GM12878 (cell line): ENCODE data around the gene HSPA2. TPM values are rescaled to one million over a fixed set of nuclear protein-coding genes. Genes with fewer than 3 reads are reported as not detected.
A peak's percentile ranks its signal among the peaks of the same experiment; 100 is the strongest.

ENCODE experiments used
- ATAC-seq: fragments of 200-7000 bp; cut with Tn5 transposase; 3 replicates; pipeline ENCODE4 v1.9.1; 2020; ENCODE audit warnings: mild to moderate bottlenecking, moderate library complexity
- BruUV-seq: library from RNA; stranded (reverse); fragments of 400-500 nt; replicated peaks from 2 replicates; lab custom pipeline; 2021; lab: Mats Ljungman, UMichigan
- CTCF ChIA-PET: fragments of 300-600 bp; sonication (Branson Sonifier 250); formaldehyde crosslinking; extraction: SDS; loops from one replicate; lab custom pipeline; 2021; ENCODE audit warnings: inconsistent platforms; lab: Yijun Ruan, JAX
- POLR2A ChIA-PET: fragments of 350-600 bp; formaldehyde crosslinking; extraction: SDS; loops from one replicate; lab custom pipeline; 2021; ENCODE audit warnings: inconsistent platforms; lab: Charles Lee
- RAD21 ChIA-PET: fragments of 300-600 bp; sonication (Branson Sonifier 250); formaldehyde crosslinking; loops from one replicate; lab custom pipeline; 2023; ENCODE audit warnings: antibody characterized with exemption; ENCODE audit not compliant: unreplicated experiment; lab: Charles Lee
- SMC1A ChIA-PET: fragments of 300-600 bp; sonication (Branson Sonifier 250); formaldehyde crosslinking; loops from one replicate; lab custom pipeline; 2023; ENCODE audit not compliant: unreplicated experiment, uncharacterized antibody; lab: Charles Lee
- DNase-seq: peaks from one replicate; pipeline ENCODE4 v3.0.0-alpha.2; 2011; ENCODE audit warnings: low read depth, low spot score
- FAIRE-seq: peaks from 3 replicates; lab custom pipeline; 2011; peaks lifted over from hg19 to GRCh38; lab: Jason Lieb, UNC
- H2AFZ ChIP-seq: 2 replicates; pipeline ENCODE4 v1.6.0; 2011; ENCODE audit warnings: low read depth, low read length, control low read depth; ENCODE audit not compliant: control insufficient read depth
- H3K27ac ChIP-seq: 2 replicates; pipeline ENCODE4 v1.5.1; 2011; ENCODE audit warnings: control low read depth; ENCODE audit not compliant: control insufficient read depth, insufficient read depth
- H3K27me3 ChIP-seq, 2 experiments: replicated peaks in 1 of 2; 2 replicates each; pipeline versions ENCODE4 v1.6.0 to v1.6.1; 2011; ENCODE audit warnings: low read length in 1 of 2; ENCODE audit not compliant: control insufficient read depth in 2 of 2, insufficient read depth in 2 of 2
- H3K36me3 ChIP-seq, 2 experiments: 2 replicates each; pipeline ENCODE4 v1.5.1; 2011; ENCODE audit warnings: low read length in 1 of 2; ENCODE audit not compliant: control insufficient read depth in 2 of 2, insufficient read depth in 2 of 2
- H3K4me1 ChIP-seq: 2 replicates; pipeline ENCODE4 v1.6.1; 2011; ENCODE audit warnings: mild to moderate bottlenecking, low read length, moderate library complexity, mixed read lengths; ENCODE audit not compliant: control insufficient read depth, insufficient read depth
- H3K4me2 ChIP-seq: 2 replicates; pipeline ENCODE4 v1.6.0; 2011; ENCODE audit warnings: control low read depth; ENCODE audit not compliant: control insufficient read depth, insufficient read depth
- H3K4me3 ChIP-seq: fragments of 200-600 bp; sonication (generic); 2 replicates; pipeline ENCODE4 v1.5.1; 2016
- H3K79me2 ChIP-seq: 2 replicates; pipeline ENCODE4 v1.6.0; 2011; ENCODE audit warnings: low read length; ENCODE audit not compliant: control insufficient read depth, insufficient read depth
- H3K9ac ChIP-seq: 2 replicates; pipeline ENCODE4 v1.8.0; 2011; ENCODE audit warnings: low read length, control low read depth, mixed read lengths; ENCODE audit not compliant: control insufficient read depth, insufficient read depth
- H3K9me3 ChIP-seq: replicated peaks from 3 replicates; pipeline ENCODE4 v1.5.1; 2011; ENCODE audit warnings: mild to moderate bottlenecking, low read length; ENCODE audit not compliant: control insufficient read depth, insufficient read depth
- H4K20me1 ChIP-seq: 2 replicates; pipeline ENCODE4 v1.6.0; 2011; ENCODE audit not compliant: control insufficient read depth, insufficient read depth
- CBX5 ChIP-seq: sonication (generic); IDR thresholded peaks from 2 replicates; pipeline ENCODE4 v1.6.1; 2016; ENCODE audit warnings: low read depth, moderate library complexity, mild to moderate bottlenecking, inconsistent platforms
- EED ChIP-seq: sonication (generic); IDR thresholded peaks from 2 replicates; pipeline ENCODE4 v1.6.1; 2016; ENCODE audit warnings: antibody characterized with exemption, low read depth
- ETV6 ChIP-seq, 2 experiments: fragments of 450-650 bp in 1 of 2; IDR thresholded peaks in 1 of 2; conservative IDR thresholded peaks in 1 of 2; 2 replicates each; pipeline ENCODE4 v1.6.1; 2014; ENCODE audit warnings: antibody characterized with exemption in 1 of 2, borderline replicate concordance in 1 of 2, low read depth in 1 of 2, mild to moderate bottlenecking in 1 of 2, moderate library complexity in 1 of 2
- FOXM1 ChIP-seq: IDR thresholded peaks from 2 replicates; pipeline ENCODE4 v1.6.1; 2012; ENCODE audit warnings: low read depth, mild to moderate bottlenecking, inconsistent platforms, low read length, moderate library complexity
- HDAC6 ChIP-seq: fragments of 200-600 bp; sonication (generic); IDR thresholded peaks from one replicate; pipeline ENCODE4 v1.8.0; 2017; ENCODE audit warnings: antibody characterized with exemption; ENCODE audit not compliant: unreplicated experiment
- HDGF ChIP-seq: fragments of 450-650 bp; IDR thresholded peaks from 2 replicates; pipeline ENCODE4 v1.6.1; 2016; ENCODE audit warnings: antibody characterized with exemption
- JUNB ChIP-seq: IDR thresholded peaks from 2 replicates; pipeline ENCODE4 v1.6.1; 2016; ENCODE audit warnings: antibody characterized with exemption, mild to moderate bottlenecking
- RUNX3 ChIP-seq: IDR thresholded peaks from 2 replicates; pipeline ENCODE4 v1.6.1; 2012; ENCODE audit warnings: low read length, inconsistent platforms
- SMAD5 ChIP-seq: IDR thresholded peaks from 2 replicates; pipeline ENCODE4 v1.6.1; 2016; ENCODE audit warnings: antibody characterized with exemption, low read depth
- SRF ChIP-seq, 2 experiments: IDR thresholded peaks; 2 replicates each; pipeline ENCODE4 v1.6.1; 2011; ENCODE audit warnings: low read depth in 2 of 2, low read length in 2 of 2, mild to moderate bottlenecking in 1 of 2, moderate library complexity in 1 of 2
- ZBED1 ChIP-seq: IDR thresholded peaks from 2 replicates; pipeline ENCODE4 v1.6.1; 2016; ENCODE audit warnings: borderline replicate concordance
- WGBS: methylation state at CpG from one replicate; pipeline ENCODE4 v1.1.6; 2016; ENCODE audit warnings: low lambda C conversion rate; ENCODE audit not compliant: insufficient replicate concordance, insufficient coverage; ENCODE audit errors: missing lambda C conversion rate; 5-methylcytosine and 5-hydroxymethylcytosine counted together
- in situ Hi-C: fragments of 300-500 bp; cut with MboI; formaldehyde crosslinking; loops from 9 replicates; pipeline ENCODE4 v1.14.3; 2018; ENCODE audit warnings: mixed read lengths
- intact Hi-C: fragments of 100-400 bp; cut with micrococcal nuclease; formaldehyde crosslinking; loops from one replicate; pipeline ENCODE4 v1.14.2; 2022; ENCODE audit not compliant: unreplicated experiment
- polyA plus RNA-seq, 11 experiments: library from polyadenylated mRNA; depleted of rRNA in 4 of 11; unstranded in 6 of 11; stranded (reverse) in 5 of 11; fragments of >200 nt; fragmentation: Nextera tagmentation in 4 of 11; fragmentation: Illumina TruSeq in 1 of 11; extraction: Ambion mirVana in 4 of 11; extraction: Trizol in 1 of 11; gene quantifications; 1 replicate in 1 of 11; 2 replicates in 10 of 11; pipeline versions ENCODE4 v1.2.1 to v1.2.3, GENCODE V29; 2011 to 2016; ENCODE audit warnings: inconsistent platforms in 2 of 11, missing spikeins in 2 of 11, low read depth in 1 of 11
- total RNA-seq, 4 experiments: library from RNA; depleted of rRNA in 3 of 4; stranded (reverse); fragments of >200 nt in 3 of 4; fragmentation: Illumina TruSeq in 1 of 4; extraction: Trizol in 1 of 4; gene quantifications; 2 replicates each; pipeline versions ENCODE4 v1.2.1 to v1.2.3, GENCODE V29; 2013 to 2021
- TF ChIP-seq, protein P1 (sequence below): IDR thresholded peaks from 2 replicates; pipeline ENCODE4 v1.6.1; 2011; ENCODE audit warnings: borderline replicate concordance, low read depth, mild to moderate bottlenecking, moderate library complexity, low read length; ENCODE audit not compliant: insufficient read depth, poor library complexity, severe bottlenecking
- TF ChIP-seq, protein P2 (sequence below): IDR thresholded peaks from 2 replicates; pipeline ENCODE4 v1.6.1; 2012; ENCODE audit warnings: low read depth, low read length, improper control_type of control experiment
- TF ChIP-seq, protein P3 (sequence below): fragments of 450-650 bp; IDR thresholded peaks from 2 replicates; pipeline ENCODE4 v1.6.1; 2017; ENCODE audit warnings: mild to moderate bottlenecking, moderate library complexity
- TF ChIP-seq, protein P4 (sequence below): fragments of 450-650 bp; IDR thresholded peaks from 2 replicates; pipeline ENCODE4 v1.6.1; 2016; ENCODE audit warnings: mild to moderate bottlenecking

HSPA2 gene
- total and polyA plus RNA-seq, 10 of the 15 experiments (the other 5 are each of a cell fraction or from before 2014, with no cell fraction given), result 0.02 to 1.2 (median 0.65) TPM

DNA sequence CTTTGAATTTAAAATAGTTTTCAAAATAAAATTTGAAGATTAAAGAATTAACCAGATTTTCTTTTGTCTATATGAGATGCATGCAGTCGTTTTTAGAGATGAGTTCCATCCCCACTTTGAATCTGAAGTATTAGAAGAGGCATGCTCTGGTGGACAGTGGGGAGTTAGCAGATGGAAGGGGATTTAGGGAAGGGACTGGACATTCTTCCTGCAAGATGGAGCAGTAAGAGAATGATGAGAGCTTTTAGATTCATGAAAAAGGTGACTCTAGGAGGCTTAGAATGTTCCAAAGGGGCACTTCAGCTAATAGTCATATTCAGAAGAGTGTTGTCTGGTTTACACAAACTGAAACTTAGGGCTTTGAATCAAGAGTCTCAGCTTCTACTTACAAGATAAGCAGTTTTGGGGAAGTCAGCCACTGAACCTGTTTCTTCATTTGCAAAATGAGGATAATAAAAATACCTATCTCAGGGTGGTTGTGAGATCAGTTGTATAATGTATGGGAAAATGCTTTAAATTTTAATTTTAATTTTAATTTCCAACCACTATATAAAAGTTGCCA is 32.2 kb upstream of the HSPA2 start:
- in situ Hi-C loops (no loop called here), intact Hi-C loops (loop anchor here (2.0 to 5.0 kb wide), 3 partner anchors 63 to 171 kb away; no protein-coding TSS in a partner anchor)
- 3% methylated on average over 1 of the region's 1 CpG for WGBS
- H3K36me3 ChIP-seq, result peaks cover 0 to 11% of the 10 kb centered on the region in 2 experiments; a peak in 3 of 4 replicates
- H3K4me2 ChIP-seq, result peak overlapping the region; percentile 93
- H3K9me3 ChIP-seq, result no peaks in the 10 kb centered on the region
- ATAC-seq (peak; percentile 14), DNase-seq (peak; percentile 64), FAIRE-seq (peak; percentile 83)
- peaks cover 5% of the 10 kb centered on the region for H4K20me1 ChIP-seq
- H2AFZ ChIP-seq, result no peak overlapping the region
- peaks cover 96% of the 10 kb centered on the region for H3K79me2 ChIP-seq
- peak overlapping the region; percentile 91 for H3K4me3 ChIP-seq
- H3K4me1 ChIP-seq, result peaks cover 22% of the 10 kb centered on the region
- H3K27me3 ChIP-seq, result no peaks in the 10 kb centered on the region
- ChIA-PET RAD21 (interaction anchor here (0.9 to 4.2 kb wide), 8 partner anchors 10 to 129 kb away, joined by 3 to 19 read pairs (median 4); partner anchors contain the start of gene MTHFD1), POLR2A (interaction anchor here (0.5 to 1.0 kb wide), 5 partner anchors 11 to 149 kb away, joined by 3 to 8 read pairs (median 3); no protein-coding TSS in a partner anchor), CTCF (interaction anchor here (1.5 to 6.3 kb wide), 8 partner anchors 12 to 164 kb away, joined by 4 to 63 read pairs (median 24); no protein-coding TSS in a partner anchor), SMC1A (interaction anchor here (0.9 to 5.0 kb wide), 13 partner anchors 11 to 165 kb away, joined by 3 to 40 read pairs (median 7); partner anchors contain the start of genes AKAP5 and MTHFD1)
- H3K9ac ChIP-seq, result peak overlapping the region; percentile 45
- no TSS peak for BruUV-seq
- H3K27ac ChIP-seq, result peak overlapping the region; percentile 98
- TF ChIP-seq, protein P1, sequence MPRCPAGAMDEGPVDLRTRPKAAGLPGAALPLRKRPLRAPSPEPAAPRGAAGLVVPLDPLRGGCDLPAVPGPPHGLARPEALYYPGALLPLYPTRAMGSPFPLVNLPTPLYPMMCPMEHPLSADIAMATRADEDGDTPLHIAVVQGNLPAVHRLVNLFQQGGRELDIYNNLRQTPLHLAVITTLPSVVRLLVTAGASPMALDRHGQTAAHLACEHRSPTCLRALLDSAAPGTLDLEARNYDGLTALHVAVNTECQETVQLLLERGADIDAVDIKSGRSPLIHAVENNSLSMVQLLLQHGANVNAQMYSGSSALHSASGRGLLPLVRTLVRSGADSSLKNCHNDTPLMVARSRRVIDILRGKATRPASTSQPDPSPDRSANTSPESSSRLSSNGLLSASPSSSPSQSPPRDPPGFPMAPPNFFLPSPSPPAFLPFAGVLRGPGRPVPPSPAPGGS, result peak; percentile 34
- TF ChIP-seq ETV6 (conservative IDR thresholded peaks at IDR 0.05 in 1 of 2, IDR thresholded peaks at IDR 0.05 in 1 of 2; ENCODE audit: borderline replicate concordance in 1 of 2, low read depth in 1 of 2) (peak in 1 of 2 experiments; percentile 22; a peak in 1 of 4 replicates), FOXM1 (no peak), HDGF (no peak), JUNB (peak; percentile 95), SRF (IDR thresholded peaks at IDR 0.05; ENCODE audit: low read depth in 2 of 2, low read length in 2 of 2) (no peak), SMAD5 (no peak), RUNX3 (peak; percentile 38; the same call in 1 of the 2 replicates), EED (peak; percentile 33; the same call in 1 of the 2 replicates), ZBED1 (no peak), CBX5 (no peak), HDAC6 (no peak)
- TF ChIP-seq, protein P2, sequence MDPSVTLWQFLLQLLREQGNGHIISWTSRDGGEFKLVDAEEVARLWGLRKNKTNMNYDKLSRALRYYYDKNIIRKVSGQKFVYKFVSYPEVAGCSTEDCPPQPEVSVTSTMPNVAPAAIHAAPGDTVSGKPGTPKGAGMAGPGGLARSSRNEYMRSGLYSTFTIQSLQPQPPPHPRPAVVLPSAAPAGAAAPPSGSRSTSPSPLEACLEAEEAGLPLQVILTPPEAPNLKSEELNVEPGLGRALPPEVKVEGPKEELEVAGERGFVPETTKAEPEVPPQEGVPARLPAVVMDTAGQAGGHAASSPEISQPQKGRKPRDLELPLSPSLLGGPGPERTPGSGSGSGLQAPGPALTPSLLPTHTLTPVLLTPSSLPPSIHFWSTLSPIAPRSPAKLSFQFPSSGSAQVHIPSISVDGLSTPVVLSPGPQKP, result no peak
- TF ChIP-seq, protein P3, sequence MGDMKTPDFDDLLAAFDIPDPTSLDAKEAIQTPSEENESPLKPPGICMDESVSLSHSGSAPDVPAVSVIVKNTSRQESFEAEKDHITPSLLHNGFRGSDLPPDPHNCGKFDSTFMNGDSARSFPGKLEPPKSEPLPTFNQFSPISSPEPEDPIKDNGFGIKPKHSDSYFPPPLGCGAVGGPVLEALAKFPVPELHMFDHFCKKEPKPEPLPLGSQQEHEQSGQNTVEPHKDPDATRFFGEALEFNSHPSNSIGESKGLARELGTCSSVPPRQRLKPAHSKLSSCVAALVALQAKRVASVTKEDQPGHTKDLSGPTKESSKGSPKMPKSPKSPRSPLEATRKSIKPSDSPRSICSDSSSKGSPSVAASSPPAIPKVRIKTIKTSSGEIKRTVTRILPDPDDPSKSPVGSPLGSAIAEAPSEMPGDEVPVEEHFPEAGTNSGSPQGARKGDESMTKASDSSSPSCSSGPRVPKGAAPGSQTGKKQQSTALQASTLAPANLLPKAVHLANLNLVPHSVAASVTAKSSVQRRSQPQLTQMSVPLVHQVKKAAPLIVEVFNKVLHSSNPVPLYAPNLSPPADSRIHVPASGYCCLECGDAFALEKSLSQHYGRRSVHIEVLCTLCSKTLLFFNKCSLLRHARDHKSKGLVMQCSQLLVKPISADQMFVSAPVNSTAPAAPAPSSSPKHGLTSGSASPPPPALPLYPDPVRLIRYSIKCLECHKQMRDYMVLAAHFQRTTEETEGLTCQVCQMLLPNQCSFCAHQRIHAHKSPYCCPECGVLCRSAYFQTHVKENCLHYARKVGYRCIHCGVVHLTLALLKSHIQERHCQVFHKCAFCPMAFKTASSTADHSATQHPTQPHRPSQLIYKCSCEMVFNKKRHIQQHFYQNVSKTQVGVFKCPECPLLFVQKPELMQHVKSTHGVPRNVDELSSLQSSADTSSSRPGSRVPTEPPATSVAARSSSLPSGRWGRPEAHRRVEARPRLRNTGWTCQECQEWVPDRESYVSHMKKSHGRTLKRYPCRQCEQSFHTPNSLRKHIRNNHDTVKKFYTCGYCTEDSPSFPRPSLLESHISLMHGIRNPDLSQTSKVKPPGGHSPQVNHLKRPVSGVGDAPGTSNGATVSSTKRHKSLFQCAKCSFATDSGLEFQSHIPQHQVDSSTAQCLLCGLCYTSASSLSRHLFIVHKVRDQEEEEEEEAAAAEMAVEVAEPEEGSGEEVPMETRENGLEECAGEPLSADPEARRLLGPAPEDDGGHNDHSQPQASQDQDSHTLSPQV, result no peak
- TF ChIP-seq, protein P4, sequence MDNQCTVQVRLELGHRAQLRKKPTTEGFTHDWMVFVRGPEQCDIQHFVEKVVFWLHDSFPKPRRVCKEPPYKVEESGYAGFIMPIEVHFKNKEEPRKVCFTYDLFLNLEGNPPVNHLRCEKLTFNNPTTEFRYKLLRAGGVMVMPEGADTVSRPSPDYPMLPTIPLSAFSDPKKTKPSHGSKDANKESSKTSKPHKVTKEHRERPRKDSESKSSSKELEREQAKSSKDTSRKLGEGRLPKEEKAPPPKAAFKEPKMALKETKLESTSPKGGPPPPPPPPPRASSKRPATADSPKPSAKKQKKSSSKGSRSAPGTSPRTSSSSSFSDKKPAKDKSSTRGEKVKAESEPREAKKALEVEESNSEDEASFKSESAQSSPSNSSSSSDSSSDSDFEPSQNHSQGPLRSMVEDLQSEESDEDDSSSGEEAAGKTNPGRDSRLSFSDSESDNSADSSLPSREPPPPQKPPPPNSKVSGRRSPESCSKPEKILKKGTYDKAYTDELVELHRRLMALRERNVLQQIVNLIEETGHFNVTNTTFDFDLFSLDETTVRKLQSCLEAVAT, result no peak; the same call in 1 of the 2 replicates
